Muscle layer of duodenum (tissue), 2 donors: Measurements from ENCODE around the gene LFNG.
"Not testable (repeated sequence)": the region's sequence is repeated elsewhere in the genome, so short reads cannot be mapped to it uniquely, and the experiment has no call there.

Source experiments
- H3K27ac ChIP-seq: one replicate; pipeline ENCODE4 v1.7.0; 2013; ENCODE audit warnings: mild to moderate bottlenecking, low read length
- H3K27me3 ChIP-seq: one replicate; pipeline ENCODE4 v1.7.0; 2013; ENCODE audit warnings: low read depth, mild to moderate bottlenecking, control low read depth, low read length
- H3K36me3 ChIP-seq, 2 donors: one replicate each; pipeline ENCODE4 v1.7.0; 2013; ENCODE audit warnings: low read length in 2 of 2, control low read depth in 1 of 2, mild to moderate bottlenecking in 1 of 2; ENCODE audit not compliant: insufficient read depth in 2 of 2, control insufficient read depth in 1 of 2
- H3K4me1 ChIP-seq, 2 donors: one replicate each; pipeline ENCODE4 v1.7.0; 2013; ENCODE audit warnings: low read length in 2 of 2, mild to moderate bottlenecking in 2 of 2, control low read depth in 1 of 2, moderate library complexity in 1 of 2; ENCODE audit not compliant: insufficient read depth in 2 of 2, control insufficient read depth in 1 of 2
- H3K4me3 ChIP-seq, 2 donors: one replicate each; pipeline ENCODE4 v1.7.0; 2013; ENCODE audit warnings: low read length in 2 of 2, low read depth in 1 of 2, mild to moderate bottlenecking in 1 of 2
- H3K9me3 ChIP-seq, 2 donors: one replicate each; pipeline ENCODE4 v1.7.0; 2013; ENCODE audit warnings: low read length in 2 of 2, control low read depth in 1 of 2, mild to moderate bottlenecking in 1 of 2; ENCODE audit not compliant: control insufficient read depth in 1 of 2
- donor health status: healthy.

Gene LFNG

DNA sequence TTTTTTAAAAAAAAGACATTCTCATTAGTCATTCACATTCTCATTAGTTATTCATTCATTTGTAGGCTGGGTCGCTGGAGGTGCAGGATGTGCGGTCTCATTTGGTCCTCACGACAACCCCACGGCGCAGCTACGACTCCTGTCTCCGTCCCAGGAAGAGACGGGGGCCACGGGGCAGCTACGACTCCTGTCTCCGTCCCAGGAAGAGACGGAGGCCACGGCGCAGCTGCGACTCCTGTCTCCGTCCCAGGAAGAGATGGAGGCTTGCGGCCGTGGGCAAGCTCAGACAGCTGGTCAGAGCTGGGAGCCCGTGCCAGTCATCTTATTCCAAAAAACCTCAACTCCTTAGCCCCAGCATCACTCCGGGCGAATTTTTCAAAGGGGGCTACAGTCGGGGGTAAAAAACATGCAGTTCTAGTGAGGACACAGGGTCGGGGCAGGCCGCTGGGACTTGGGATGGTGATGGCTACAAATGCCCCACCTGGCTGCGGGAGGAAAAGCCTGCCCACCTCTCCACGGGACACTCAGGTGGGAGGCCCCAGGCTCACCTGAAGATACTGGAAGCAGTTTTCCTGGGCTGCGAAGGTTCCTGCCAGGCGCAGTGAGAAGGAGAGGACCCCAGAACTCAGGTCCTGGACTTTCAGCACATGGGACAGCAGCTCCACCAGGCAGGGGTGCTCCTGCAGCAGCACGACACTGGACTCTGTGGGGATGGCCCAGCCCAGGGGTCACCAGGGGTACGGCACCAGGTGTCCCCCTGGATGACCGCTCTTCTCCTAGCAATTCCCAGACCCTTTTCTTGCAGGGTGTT, 27.4 kb downstream of the LFNG start:
- no peak overlapping the region for H3K4me3 ChIP-seq

DNA sequence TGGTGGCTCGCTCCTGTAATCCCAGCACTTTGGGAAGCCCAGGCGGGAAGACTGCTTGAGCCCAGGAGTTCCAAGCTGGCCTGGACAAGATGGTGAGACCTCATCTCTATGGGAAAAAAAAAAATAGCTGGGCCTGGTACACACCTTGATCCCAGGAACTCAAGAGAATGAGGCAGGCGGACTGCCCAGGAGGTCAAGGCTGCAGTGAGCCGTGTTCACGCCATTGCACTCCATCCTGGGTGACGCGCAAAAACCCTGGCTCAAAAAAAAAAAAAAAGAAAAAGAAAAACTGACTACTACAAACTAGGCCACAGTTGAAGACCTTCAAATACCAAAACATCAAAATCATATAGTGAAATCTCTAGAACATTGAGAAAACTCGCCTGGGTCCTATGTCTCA, 31.8 kb downstream of the LFNG start:
- H3K4me3 ChIP-seq: no peak overlapping the region
- peaks cover 9 to 22% of the 10 kb centered on the region in 2 donors for H3K4me1 ChIP-seq
- peaks cover 10 to 19% of the 10 kb centered on the region in 2 donors for H3K36me3 ChIP-seq
- H3K27me3 ChIP-seq: no peaks in the 10 kb centered on the region
- no peak overlapping the region for H3K27ac ChIP-seq
- no peaks in the 10 kb centered on the region for H3K9me3 ChIP-seq

More for the DNA sequence above, 27.4 kb downstream of the LFNG start:
- no peaks in the 10 kb centered on the region for H3K4me1 ChIP-seq
- H3K27ac ChIP-seq: no peak overlapping the region
- no peaks in the 10 kb centered on the region for H3K27me3 ChIP-seq
- H3K36me3 ChIP-seq: peaks cover 8 to 56% of the 10 kb centered on the region in 2 donors
- H3K9me3 ChIP-seq: no peaks in the 10 kb centered on the region

DNA sequence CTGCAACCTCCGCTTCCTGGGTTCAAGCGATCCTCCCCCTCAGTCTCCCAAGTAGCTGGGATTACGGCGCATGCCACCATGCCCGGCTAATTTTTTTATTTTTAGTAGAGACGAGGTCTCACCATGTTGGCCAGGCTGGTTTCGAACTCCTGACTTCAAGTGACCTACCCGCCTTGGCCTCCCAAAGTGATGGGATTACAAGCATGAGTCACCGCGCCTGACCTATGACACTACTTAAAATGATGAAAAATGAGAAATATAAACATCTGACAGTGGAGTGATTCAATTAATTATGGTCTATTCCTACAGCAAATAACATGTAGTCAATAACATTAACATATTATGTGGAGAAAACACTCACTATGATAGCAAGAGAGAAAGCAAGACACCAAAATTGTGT, 33.5 kb downstream of the LFNG start:
- Histone ChIP-seq H3K27ac (no peak overlapping the region), H3K4me1 (peaks cover 9 to 23% of the 10 kb centered on the region in 2 donors), H3K27me3 (no peaks in the 10 kb centered on the region), H3K36me3 (peaks cover 3 to 4% of the 10 kb centered on the region in 2 donors), H3K9me3 (no peaks in the 10 kb centered on the region), H3K4me3 (no peak overlapping the region)

DNA sequence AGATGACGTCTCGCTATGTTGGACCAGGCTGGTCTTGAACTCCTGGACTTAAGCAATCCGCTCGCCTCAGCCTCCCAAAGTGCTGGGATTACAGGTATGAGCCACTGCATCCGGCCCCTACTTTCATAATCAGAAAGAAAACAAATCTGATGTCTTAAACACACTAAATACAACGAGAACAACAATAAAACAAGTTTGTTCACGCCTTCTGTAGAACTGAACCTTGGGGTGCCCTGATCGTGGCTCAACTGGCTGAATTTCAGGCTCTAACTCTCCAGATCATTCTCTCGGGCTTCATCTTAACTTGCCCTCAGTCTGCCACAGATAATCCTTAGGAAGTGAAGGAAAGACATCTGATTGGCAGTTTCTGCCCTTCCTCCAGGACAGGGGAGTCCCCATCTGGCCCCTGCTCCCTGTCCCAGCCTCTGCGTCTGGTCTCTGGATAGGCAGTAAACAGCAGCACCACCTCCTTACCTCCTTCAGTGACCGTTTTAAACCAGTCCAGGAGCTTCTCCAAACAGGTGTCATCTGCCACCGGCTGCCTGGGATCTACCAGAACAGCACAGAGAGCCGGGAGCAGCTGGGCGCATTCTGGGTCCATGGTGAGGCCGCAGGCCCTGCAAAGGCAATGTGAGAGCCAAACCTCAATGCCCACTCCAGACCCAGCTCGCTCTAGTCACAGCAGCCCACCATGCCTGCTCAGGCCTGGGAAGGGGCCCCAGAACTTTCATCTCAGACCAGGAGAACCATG, 34.4 kb downstream of the LFNG start:
- Histone ChIP-seq H3K4me3 (peak overlapping the region; percentile 72 to 82), H3K27me3 (no peaks in the 10 kb centered on the region), H3K27ac (no peak overlapping the region), H3K9me3 (no peaks in the 10 kb centered on the region), H3K4me1 (peaks cover 9 to 28% of the 10 kb centered on the region in 2 donors), H3K36me3 (peaks cover 3% of the 10 kb centered on the region in 2 donors)

DNA sequence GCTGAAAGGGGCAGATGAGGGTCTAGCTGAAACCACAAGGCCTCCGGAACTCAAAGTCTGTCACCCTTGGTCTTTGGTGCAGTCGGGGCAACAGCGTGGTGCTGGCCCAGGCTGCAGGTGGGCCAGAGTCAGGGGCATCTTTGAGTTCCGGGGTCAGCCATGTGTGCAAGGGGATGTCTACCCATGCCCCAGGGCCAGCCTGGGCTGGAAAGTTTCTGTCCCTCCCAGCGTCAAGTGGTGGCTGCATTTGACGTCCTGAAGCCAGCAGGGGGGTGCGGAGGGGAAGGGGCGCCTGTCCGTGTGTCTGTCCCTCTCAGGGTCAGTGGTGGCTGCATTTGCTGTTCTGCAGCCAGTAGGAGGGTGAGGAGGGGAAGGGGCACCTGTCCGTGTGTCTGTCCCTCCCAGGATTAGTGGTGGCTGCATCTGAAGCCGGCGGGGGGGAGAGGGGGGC, 35.1 kb downstream of the LFNG start:
- Histone ChIP-seq H3K36me3 (peaks cover 3% of the 10 kb centered on the region in 2 donors), H3K27ac (no peak overlapping the region), H3K4me3 (peak overlapping the region; percentile 72 to 82), H3K4me1 (peaks cover 9 to 29% of the 10 kb centered on the region in 2 donors), H3K27me3 (no peaks in the 10 kb centered on the region), H3K9me3 (no peaks in the 10 kb centered on the region)

DNA sequence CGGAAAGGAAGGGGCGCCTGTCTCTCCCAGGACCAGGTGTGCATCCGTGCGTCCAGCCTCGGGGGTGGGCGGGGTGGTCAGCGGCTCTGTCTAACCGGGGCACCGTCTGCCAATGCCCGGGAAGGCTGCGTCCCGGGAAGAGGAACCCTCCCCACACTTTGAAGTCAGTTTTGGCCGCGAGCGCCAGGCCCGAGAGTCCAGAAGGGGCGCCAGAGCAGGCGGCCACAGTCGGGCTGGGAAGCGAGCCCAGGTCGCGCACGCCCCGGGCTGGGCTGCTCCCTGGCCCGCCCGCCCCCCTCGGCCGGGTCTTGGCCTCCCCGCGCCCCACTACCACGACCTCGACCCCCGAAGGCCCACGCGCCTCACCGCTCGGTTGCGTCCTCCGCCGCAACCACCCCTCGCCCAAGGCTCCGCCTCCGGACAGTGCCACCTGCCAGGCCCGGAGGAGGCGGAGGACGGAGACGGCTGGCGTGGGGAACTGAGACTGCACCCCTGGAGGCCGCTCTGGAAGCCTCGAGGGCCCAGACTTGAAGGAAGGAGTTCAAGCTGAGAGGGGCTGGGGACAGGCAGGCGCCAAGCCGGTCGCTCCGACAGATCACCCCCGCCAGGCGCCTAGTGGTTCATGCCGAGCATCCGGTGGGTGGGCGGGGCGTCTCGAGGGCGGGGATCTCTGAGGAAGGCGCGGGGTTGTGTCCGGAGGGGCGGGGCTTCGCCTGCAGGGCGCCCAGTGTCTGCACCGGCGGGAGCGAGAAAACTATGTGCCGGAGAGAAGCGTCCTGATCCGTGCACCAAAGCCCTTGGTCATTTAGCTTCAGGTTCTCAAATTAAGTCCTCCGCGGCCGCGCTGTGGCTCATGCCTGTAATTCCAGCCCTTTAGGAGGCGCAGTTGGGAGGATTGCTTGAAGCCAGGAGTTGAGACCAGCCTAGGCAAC, 35.8 kb downstream of the LFNG start, which contains the start of gene BRAT1:
Gene BRAT1 (minus strand): TSS at position 404 of the 932 bp plus-strand sequence. CDS start 1,093 bp downstream, outside the sequence.
- H3K9me3 ChIP-seq: no peaks in the 10 kb centered on the region
- H3K36me3 ChIP-seq: peaks cover 3% of the 10 kb centered on the region in 2 donors
- H3K27me3 ChIP-seq: no peaks in the 10 kb centered on the region
- peaks cover 12 to 32% of the 10 kb centered on the region in 2 donors for H3K4me1 ChIP-seq
- peak within 1 kb of the TSS; percentile 89 for H3K27ac ChIP-seq
- H3K4me3 ChIP-seq: peak within 1 kb of the TSS; percentile 72 to 82

DNA sequence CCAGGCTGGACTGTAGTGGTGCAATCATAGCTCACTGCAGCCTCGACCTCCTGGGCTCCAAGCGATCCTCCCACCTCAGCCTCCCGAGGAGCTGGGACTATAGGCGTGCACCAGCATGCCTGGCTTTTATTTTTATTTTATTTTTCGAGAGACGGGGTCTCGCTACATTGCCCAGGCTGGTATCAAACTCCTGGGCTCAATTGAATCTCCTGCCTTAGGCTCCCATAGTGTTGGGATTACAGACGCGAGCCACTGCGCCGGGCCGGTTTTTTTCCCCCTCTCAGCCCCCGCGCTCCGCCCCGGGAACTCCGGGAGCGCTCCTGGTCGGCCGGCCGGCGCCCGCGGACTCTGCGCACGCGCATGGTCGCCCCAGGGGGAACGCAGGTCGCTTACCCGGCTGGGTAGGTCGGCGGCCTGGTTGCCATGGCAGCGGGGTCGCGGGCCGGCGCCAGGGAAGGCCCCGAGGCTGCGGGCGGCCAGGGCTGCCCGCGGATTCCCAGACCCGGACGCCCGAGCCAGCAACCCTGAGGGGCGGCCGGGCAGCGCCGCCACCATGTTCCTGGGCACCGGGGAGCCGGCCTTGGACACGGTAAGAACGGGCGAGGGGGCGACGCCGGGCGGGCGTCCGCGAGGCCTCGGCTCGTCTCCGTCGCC, 39.2 kb downstream of the LFNG start, which contains the start of gene IQCE:
Gene IQCE (plus strand): TSS at position 351 of the 654 bp plus-strand sequence. CDS start 203 bp downstream, at position 554.
- H3K27me3 ChIP-seq: no peaks in the 10 kb centered on the region
- peaks cover 12 to 24% of the 10 kb centered on the region in 2 donors for H3K4me1 ChIP-seq
- H3K36me3 ChIP-seq: no peaks in the 10 kb centered on the region
- H3K4me3 ChIP-seq: peak within 1 kb of the TSS; percentile 66 to 98
- no peak within 1 kb of the TSS for H3K27ac ChIP-seq
- no peaks in the 10 kb centered on the region for H3K9me3 ChIP-seq

DNA sequence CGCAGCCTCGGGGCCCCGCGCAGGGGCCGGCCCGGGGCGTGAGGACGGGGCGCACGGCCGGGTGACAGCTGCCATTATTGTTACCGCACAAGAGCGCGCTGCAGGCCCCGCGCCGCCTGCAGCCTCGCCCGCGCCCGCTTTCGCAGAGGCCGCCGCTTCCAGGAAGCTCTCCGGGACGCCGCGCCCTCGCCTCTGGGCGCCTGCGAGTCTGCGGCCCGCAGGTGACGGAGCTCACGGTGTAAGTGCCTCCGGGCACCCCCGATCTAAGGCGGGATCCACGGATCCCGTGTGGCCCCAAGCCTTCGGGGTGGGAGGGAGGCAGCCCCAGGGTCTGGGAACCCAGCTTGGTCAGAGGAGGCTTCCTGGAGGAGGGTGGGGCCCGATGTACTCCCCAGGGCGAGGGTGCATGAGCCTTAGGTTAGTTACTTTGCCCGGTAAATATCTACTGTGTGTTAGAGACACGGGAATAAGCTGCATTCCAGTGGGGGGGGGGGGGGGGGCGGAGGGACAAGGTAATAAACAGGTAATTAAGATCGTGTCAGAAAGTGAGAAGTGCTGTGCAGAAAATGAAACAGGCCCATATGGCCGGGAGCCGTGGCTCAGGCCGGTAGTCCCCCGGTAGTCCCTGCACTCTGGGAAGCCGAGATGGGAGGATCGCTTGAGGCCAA, 39.8 kb downstream of the LFNG start:
- Histone ChIP-seq H3K36me3 (no peaks in the 10 kb centered on the region), H3K27me3 (no peaks in the 10 kb centered on the region), H3K9me3 (no peaks in the 10 kb centered on the region), H3K4me3 (peak overlapping the region; percentile 66 to 98), H3K4me1 (peaks cover 5 to 18% of the 10 kb centered on the region in 2 donors), H3K27ac (no peak overlapping the region)

DNA sequence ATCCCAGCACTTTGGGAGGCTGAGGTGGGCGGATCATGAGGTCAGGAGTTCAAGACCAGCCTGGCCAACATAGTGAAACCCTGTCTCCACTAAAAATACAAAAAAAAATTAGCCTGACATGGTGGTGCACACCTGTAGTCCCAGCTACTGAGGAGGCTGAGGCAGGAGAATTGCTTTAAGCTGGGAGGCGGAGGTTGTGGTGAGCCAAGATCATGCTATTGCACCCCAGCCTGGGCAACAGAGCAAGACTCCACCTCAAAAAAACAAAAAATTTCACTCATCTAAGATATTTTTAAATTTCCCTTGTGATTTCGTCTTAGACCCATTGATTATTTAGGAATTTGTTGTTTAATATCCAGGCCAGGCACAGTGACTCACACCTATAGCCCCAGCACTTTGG, 44.4 kb downstream of the LFNG start:
- H3K27me3 ChIP-seq, H3K27ac ChIP-seq, H3K36me3 ChIP-seq, H3K4me3 ChIP-seq, H3K9me3 ChIP-seq: not testable (repeated sequence)
- H3K4me1 ChIP-seq: peaks cover 2 to 12% of the 10 kb centered on the region in 2 donors

DNA sequence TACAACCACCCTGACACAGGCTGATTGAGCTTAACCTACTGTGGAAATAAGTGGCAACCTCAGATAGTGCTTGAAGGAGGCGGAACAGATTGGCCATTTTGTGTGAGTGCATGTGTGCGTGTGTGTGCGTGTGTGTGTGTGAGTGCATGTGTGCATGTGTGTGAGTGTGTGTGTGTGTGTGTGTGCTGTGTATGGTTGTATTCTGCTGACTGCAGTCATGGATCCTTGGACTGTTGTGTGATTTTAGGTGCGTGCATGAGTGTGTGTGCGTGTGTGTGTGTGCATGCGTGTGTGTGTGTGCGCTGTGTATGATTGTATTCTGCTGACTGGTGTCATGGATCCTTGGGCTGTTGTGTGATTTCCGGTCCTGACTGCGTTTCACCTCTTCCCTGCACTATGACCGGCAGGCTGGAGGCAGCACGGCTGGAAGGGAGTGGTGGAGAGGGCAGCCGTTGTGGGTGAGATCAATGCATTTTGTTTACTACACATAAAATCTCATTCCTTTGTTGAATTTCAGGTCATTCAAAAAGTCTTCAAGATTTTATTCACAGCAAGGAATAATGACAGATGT, 45.5 kb downstream of the LFNG start:
- Histone ChIP-seq H3K36me3 (peaks cover 5 to 6% of the 10 kb centered on the region in 2 donors), H3K27me3 (no peaks in the 10 kb centered on the region), H3K4me3 (no peak overlapping the region), H3K4me1 (peaks cover 2 to 8% of the 10 kb centered on the region in 2 donors), H3K9me3 (no peaks in the 10 kb centered on the region), H3K27ac (no peak overlapping the region)
